Measurements from ENCODE around the gene TNK1.
"Not testable (repeated sequence)": the region's sequence is repeated elsewhere in the genome, so short reads cannot be mapped to it uniquely, and the experiment has no call there.

Gene TNK1

GRCh38 chr17:7355053-7355452 lies 25.8 kb upstream of the TNK1 start, which contains the start of gene TMEM95:
TMEM95 (plus strand) TSS chr17:7355156; CDS start chr17:7355205, 49 bp downstream.
- peak; percentile 78 for DNase-seq (ENCODE audit: low spot score)

DNA sequence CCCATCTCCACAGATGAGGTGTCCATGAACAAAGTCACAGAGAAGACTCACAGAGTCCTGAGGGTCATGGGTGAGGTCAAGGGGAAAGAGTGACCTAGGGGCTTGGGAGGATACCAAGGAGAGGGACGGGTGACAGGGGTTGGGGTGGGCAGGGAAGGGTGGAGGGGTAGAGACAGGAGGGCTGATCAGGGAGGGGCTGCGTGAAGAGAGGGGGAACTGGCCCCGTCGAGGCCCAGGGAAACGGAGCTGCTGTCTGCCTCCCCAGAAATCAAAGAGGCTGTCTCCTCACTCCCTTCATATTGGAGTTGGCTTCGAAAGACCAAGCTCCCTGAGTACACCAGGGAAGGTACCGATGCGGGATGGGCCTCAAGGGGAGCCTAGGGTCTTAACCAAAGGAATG lies 25.3 kb upstream of the TNK1 start:
- no peak for DNase-seq (ENCODE audit: low spot score)

GRCh38 chr17:7356072-7356549 lies 24.8 kb upstream of the TNK1 start:
- peak; percentile 64 for DNase-seq (ENCODE audit: low spot score)

- peak; percentile 53 for DNase-seq (ENCODE audit: low spot score)
Measured at GRCh38 chr17:7356756-7357155, 24.1 kb upstream of the TNK1 start.

- DNase-seq (ENCODE audit: low spot score) = no peak
Measured at GRCh38 chr17:7357381-7357780, 23.5 kb upstream of the TNK1 start.

DNA sequence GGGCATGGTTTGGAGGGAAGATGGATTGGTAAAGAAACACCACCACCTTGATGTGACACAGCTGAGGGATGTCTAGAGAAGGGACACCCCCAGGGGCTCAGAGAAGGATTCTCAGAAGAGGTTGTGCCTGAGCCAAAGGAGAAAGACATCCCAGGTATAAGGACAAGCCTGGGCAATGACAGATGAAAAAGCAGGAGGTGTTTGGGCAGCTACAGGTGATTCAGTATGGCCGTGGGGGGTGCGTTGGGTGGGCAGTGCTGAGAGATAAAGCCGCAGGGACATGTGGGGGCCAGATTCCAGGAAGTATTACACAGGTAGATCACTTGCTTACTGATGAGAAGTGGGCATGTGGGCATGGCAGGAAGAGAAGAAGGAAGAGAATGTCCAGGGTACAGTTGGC lies 19.0 kb upstream of the TNK1 start:
- DNase-seq (ENCODE audit: low spot score) = no peak

DNA sequence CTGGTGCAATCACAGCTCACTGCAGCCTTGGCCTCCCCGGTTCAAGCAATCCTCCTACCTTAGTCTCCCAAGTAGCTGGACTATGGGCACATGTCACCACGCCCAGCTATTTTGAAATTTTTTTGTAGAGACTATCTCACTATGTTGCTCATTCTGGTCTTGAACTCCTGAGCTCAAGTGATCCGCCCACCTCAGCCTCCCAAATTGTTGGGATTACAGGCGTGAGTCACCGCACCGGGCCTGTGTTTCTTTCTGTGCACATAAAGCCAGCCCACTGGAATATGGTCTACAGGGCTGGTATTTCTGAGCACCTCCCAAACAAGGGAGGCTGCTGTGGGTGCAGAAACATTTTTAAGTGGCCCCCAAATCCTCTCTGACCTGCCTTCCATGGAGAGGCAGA lies 17.6 kb upstream of the TNK1 start:
- no peak for DNase-seq (ENCODE audit: low spot score)

GRCh38 chr17:7365963-7366362 lies 14.9 kb upstream of the TNK1 start:
- not testable (repeated sequence) for DNase-seq (ENCODE audit: low spot score)

DNA sequence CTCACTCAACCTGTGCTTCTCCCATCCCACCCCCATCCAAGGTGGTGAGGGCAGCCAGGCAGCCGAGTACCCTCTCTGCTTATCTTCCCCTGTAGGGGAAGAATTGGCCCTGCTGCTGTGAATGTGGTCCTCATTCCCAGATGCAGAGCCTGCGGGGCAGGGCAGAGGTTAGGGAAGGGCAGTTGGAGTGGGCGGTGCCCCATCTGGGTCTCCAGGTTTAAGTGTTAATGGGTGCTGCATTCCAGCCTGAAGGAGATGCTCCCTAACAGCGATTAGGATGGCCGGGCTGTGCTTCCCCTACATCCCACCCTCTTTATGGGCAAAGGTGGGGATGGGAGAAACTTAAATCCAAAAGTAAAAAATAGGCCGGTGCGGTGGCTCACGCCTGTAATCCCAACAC lies 13.8 kb upstream of the TNK1 start:
- DNase-seq (ENCODE audit: low spot score) = no peak

DNA sequence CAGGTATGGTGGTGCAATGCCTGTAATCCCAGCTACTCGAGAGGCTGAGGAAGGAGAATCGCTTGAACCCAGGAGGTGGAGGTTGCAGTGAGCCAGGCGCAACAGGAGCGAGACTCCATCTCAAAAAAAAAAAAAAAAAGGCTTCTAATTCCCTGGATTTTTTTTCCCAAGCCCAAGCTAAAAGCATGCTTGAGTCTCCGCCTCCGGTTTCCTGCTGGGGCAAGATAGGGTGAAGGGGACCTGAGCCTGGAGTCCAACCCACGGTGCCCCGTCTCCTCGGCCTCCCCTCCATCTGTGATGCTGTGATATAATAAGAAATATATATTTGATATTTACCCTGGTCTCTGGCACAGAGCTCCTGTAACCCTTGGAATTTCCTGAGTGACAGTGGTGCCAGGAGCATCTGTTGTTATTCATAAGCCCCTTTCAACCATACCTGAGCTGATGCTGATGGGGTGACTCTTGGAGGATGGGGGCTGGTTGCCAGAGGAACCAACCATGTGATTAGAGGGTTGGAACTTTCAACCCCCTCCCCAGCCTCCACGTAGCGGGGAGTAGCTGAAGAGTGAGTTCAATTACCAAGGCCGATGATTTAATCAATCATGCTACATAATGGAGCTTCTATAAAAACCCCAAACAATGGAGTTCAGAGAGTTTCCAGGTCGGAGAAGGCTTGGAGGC lies 12.8 kb upstream of the TNK1 start:
- DNase-seq (ENCODE audit: low spot score) = no peak

DNA sequence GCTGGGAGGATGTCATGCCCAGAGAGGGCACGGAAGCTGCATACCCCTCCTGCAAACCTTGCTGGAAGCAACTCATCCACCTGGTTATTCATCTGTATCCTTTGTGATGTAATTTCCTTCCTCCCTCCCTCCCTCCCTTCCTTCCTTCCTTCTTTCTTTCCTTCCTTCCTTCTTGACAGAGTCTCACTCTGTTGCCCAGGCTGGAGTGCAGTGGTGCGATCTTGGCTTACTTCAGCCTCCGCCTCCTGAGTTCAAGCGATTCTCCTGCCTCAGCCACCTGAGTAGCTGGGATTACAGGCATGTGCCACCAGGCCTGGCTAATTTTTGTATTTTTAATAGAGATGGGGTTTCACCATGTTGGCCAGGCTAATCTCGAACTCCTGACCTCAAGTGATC lies 12.3 kb upstream of the TNK1 start:
- DNase-seq (ENCODE audit: low spot score) = not testable (repeated sequence)

GRCh38 chr17:7369825-7370224 lies 11.1 kb upstream of the TNK1 start:
- no peak for DNase-seq (ENCODE audit: low spot score)

- DNase-seq (ENCODE audit: low spot score) = no peak
Measured at GRCh38 chr17:7370853-7371252, 10.0 kb upstream of the TNK1 start.

- no peak for DNase-seq (ENCODE audit: low spot score)
Measured at GRCh38 chr17:7374353-7374752, 6.5 kb upstream of the TNK1 start.

DNA sequence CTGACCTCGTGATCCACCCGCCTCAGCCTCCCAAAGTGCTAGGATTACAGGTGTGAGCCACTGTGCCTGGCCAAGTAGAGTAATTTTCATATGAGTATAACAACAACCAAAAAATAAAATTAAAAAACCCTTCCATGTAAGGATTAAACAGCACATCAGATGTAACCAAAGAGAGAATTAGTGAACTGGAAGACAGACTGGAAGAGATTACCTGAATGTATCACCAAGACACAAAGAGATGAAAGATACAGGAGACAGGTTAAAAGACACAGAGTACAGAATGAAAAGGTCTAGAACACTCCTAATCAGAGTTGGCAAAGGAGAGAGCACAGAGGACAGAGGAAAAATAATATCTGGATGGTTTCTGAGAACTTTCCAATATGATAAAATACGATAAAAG lies 1.8 kb upstream of the TNK1 start:
- DNase-seq (ENCODE audit: low spot score) = no peak

- DNase-seq (ENCODE audit: low spot score) = no peak
Measured at GRCh38 chr17:7380321-7380720, 568 bp upstream of the TNK1 start.

DNA sequence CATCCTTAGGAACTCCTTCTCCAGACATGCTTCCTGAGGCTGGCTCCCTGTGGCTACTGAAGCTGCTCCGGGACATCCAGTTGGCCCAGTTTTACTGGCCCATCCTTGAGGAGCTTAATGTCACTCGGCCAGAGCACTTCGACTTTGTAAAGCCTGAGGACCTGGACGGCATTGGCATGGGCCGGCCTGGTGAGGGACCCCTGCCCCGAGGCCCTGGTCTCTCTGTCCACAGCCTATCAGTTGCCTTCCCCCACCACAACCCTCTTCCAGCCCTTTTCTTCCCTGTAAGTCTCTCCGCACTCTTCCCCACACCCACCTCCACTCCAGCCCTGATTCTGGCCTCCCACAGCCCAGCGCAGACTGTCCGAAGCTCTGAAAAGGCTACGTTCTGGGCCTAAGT lies 2.0 kb downstream of the TNK1 start:
- DNase-seq (ENCODE audit: low spot score) = no peak

- DNase-seq (ENCODE audit: low spot score) = no peak
Measured at GRCh38 chr17:7383371-7383741, 2.5 kb downstream of the TNK1 start.

DNA sequence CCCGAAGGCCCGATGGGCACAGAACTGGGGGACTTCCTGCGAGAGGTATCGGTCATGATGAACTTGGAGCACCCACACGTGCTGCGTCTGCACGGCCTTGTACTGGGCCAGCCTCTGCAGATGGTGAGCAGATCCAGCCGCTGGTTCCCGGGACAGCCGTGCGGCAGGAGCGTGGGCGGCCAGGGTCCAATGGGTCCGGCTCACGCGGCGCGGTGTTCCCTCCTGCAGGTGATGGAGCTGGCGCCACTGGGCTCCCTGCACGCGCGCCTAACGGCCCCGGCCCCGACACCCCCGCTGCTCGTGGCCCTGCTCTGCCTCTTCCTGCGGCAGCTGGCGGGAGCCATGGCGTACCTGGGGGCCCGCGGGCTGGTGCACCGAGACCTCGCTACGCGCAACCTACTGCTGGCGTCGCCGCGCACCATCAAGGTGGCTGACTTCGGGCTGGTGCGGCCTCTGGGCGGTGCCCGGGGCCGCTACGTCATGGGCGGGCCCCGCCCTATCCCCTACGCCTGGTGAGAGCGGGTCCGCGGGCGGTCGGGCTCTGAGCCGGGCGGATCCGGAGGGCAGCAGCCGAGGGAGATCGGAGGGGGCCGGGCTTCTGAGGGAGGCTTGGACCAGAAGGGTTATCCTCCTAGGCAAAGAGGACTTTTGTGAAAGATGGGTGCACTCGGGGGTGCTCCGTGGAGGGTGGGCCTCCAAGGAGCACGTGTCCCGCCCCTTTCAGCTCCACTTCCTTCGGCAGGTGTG lies 3.0 kb downstream of the TNK1 start:
- DNase-seq (ENCODE audit: low spot score) = peak; percentile 56

DNA sequence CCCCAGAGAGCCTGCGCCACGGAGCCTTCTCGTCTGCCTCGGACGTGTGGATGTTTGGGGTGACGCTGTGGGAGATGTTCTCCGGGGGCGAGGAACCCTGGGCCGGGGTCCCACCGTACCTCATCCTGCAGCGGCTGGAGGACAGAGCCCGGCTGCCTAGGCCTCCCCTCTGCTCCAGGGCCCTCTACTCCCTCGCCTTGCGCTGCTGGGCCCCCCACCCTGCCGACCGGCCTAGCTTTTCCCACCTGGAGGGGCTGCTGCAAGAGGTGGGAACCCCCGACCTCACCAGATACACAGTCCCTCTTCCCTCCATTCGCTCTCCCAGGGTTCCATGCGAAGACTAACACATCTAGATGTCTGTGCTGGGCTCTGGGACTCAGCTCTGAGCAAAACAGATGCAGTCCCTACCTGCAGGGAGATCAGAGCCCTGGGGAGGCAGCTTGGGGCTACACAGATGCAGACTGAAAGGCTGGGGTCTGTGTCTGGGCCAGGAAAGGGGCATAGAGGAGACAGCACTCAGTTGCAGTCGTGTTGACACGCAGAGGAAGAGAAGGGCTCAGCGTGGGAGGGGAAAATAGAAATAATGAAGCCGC lies 3.7 kb downstream of the TNK1 start:
- no peak for DNase-seq (ENCODE audit: low spot score)

DNA sequence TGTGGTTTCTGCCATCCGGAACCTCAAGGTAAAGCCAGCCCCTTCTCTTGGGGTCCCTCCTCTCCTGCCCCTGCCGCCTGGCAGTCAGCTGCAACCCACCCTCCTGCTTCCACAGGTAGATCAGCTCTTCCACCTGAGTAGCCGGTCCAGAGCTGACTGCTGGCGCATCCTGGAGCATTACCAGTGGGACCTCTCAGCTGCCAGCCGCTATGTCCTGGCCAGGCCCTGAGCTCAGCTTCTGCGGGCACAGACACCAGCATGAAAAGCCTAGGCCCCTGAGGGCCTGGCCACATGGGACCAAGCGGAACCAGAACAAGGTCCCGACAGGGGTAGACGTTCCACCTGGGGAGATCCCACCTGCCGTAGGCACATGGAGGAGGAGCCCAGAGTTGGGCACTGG lies 8.0 kb downstream of the TNK1 start:
- DNase-seq (ENCODE audit: low spot score) = no peak

DNA sequence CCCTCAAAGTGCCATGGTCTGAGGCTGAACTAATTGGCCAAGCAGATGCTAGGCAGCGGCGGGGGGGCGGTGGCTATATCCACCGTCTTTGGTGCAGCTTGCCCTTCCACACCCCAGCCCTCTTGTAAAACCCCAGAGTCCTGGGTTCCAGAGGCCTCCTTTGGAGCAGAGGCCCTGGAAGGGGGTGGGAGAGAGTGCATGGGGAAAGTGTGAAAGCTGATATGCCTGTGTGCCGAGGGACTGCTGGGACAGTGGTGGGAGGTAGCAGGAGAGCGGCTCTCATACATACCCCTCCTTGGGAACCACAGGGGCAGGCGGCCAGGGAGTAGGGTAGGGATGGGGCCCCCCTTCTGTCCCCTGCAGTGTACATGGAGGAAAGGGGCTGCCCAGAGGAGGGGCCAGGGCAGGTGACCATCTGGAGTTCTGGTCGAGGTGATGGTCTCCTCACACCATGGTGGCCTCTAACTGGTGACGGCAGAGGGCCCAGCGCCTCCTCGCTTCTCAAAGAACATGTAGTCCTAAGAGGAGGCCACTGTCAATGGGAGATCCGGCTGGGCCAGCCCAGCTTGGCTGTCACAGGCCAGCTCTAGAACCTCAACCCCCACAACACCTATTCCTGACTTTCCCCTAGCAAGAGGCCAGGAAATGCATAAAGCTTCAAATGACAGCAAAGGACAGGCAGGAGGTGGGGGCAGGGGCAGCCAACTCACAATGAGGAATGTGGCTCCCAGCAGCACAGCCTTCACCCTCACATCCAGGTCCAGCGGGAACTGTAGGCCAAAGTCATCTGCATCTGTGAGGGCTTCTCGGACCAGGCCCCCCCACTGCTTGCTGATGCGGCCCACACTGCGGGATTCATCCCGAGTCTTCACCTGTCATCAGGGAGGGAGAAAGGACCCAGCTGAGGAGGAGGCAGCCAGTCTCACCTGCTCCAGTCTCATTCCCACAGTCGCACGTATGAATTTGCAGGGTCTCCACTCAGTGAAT lies 9.3 kb downstream of the TNK1 start:
- DNase-seq (ENCODE audit: low spot score) = no peak

Data from putamen (tissue), 1 donor.